ENCODE data around the gene ROS1. TPM values are rescaled to one million over a fixed set of nuclear protein-coding genes. Genes with fewer than 3 reads are reported as not detected.

The ROS1 gene
- total and polyA plus RNA-seq, 4 donors = under 0.01 TPM; not detected in 3

DNA sequence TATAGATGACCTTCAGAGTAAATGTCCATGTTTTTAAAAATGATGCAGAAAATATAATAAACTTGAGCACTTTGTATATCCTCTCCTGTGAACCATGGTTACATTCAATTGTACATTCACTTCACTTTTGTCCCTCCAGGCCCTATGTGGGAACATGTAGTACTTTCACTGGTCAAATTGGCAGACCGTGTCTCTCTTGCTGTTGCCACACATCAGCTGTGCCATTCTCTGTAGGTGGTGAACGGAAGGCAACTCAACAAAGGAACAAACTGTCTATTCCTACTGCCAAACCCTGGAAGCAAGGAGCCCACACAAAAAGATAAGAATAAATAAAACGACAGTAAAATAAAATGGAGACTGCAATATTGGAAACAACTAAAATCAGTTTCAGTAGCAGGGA, 2.0 kb downstream of the ROS1 start:
- H3K4me1 ChIP-seq (ENCODE audit: control insufficient read depth in 4 of 4, insufficient read depth in 4 of 4, low read length in 3 of 4) = no peaks in the 10 kb centered on the region
- peaks cover 0 to 4% (median 0%) of the 10 kb centered on the region in 4 donors for H3K27me3 ChIP-seq (ENCODE audit: control insufficient read depth in 4 of 4, insufficient read depth in 4 of 4, low read length in 3 of 4)
- no peaks in the 10 kb centered on the region for H3K36me3 ChIP-seq (ENCODE audit: control insufficient read depth in 4 of 4, insufficient read depth in 3 of 4, low read depth in 1 of 4, low read length in 3 of 4)
- no peak overlapping the region for H3K4me3 ChIP-seq (ENCODE audit: low read depth in 1 of 3, low read length in 3 of 3)
- 74% methylated on average over 3 of the region's 3 CpGs for WGBS
- no peak overlapping the region for H3K9ac ChIP-seq (ENCODE audit: low read depth in 1 of 2, low read length in 2 of 2)
- TF ChIP-seq, protein P1, sequence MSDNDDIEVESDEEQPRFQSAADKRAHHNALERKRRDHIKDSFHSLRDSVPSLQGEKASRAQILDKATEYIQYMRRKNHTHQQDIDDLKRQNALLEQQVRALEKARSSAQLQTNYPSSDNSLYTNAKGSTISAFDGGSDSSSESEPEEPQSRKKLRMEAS (IDR thresholded peaks at IDR 0.05) = no peak
- TF ChIP-seq RAD21 (IDR thresholded peaks at IDR 0.05) = no peak
- TF ChIP-seq YY1 (IDR thresholded peaks at IDR 0.05) = no peak
- H3K9me3 ChIP-seq (ENCODE audit: control insufficient read depth in 4 of 4, low read length in 3 of 4) = no peaks in the 10 kb centered on the region
- H3K27ac ChIP-seq (ENCODE audit: low read depth in 1 of 2, low read length in 2 of 2) = no peak overlapping the region
- DNase-seq (ENCODE audit: low spot score) = no peak

DNA sequence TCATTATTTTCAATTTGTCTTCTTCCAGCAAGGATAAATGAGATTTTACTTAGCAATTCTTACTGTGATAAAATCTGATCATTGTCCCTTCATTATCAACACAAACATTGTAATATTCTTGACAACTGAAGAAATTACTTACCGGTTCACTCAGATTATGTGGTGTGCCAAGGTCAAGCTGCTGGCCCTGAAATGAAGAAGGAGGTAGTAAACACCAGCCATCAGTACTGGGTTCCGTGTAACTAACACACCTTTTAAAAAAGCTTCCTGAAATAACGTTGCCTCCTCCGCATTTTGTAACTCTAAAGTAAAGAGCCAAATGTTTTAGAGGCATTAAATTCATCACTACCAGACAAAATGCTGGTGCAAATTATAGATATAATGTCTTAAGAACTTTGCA, 7.4 kb downstream of the ROS1 start:
- H3K36me3 ChIP-seq (ENCODE audit: control insufficient read depth in 4 of 4, insufficient read depth in 3 of 4, low read depth in 1 of 4, low read length in 3 of 4) = no peaks in the 10 kb centered on the region
- 81% methylated on average over 4 of the region's 4 CpGs for WGBS
- H3K4me1 ChIP-seq (ENCODE audit: control insufficient read depth in 4 of 4, insufficient read depth in 4 of 4, low read length in 3 of 4) = peaks cover 0 to 1% (median 0%) of the 10 kb centered on the region in 4 donors
- peaks cover 0 to 4% (median 0%) of the 10 kb centered on the region in 4 donors for H3K27me3 ChIP-seq (ENCODE audit: control insufficient read depth in 4 of 4, insufficient read depth in 4 of 4, low read length in 3 of 4)
- no peaks in the 10 kb centered on the region for H3K9me3 ChIP-seq (ENCODE audit: control insufficient read depth in 4 of 4, low read length in 3 of 4)
- no peak overlapping the region for H3K4me3 ChIP-seq (ENCODE audit: low read depth in 1 of 3, low read length in 3 of 3)
- H3K27ac ChIP-seq (ENCODE audit: low read depth in 1 of 2, low read length in 2 of 2) = no peak overlapping the region
- no peak overlapping the region for H3K9ac ChIP-seq (ENCODE audit: low read depth in 1 of 2, low read length in 2 of 2)
- DNase-seq (ENCODE audit: low spot score) = no peak
- TF ChIP-seq FOXA1 (IDR thresholded peaks at IDR 0.05) = no peak
- no peak for TF ChIP-seq TAF1 (conservative IDR thresholded peaks at IDR 0.05)
- no peak for TF ChIP-seq YY1 (IDR thresholded peaks at IDR 0.05)
- TF ChIP-seq, protein P2, sequence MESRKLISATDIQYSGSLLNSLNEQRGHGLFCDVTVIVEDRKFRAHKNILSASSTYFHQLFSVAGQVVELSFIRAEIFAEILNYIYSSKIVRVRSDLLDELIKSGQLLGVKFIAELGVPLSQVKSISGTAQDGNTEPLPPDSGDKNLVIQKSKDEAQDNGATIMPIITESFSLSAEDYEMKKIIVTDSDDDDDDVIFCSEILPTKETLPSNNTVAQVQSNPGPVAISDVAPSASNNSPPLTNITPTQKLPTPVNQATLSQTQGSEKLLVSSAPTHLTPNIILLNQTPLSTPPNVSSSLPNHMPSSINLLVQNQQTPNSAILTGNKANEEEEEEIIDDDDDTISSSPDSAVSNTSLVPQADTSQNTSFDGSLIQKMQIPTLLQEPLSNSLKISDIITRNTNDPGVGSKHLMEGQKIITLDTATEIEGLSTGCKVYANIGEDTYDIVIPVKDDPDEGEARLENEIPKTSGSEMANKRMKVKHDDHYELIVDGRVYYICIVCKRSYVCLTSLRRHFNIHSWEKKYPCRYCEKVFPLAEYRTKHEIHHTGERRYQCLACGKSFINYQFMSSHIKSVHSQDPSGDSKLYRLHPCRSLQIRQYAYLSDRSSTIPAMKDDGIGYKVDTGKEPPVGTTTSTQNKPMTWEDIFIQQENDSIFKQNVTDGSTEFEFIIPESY (IDR thresholded peaks at IDR 0.05) = no peak
- no peak for TF ChIP-seq GABPA (IDR thresholded peaks at IDR 0.05 in 1 of 2, conservative IDR thresholded peaks at IDR 0.05 in 1 of 2)
- no peak for TF ChIP-seq HNF4A (conservative IDR thresholded peaks at IDR 0.05)
- TF ChIP-seq JUND (IDR thresholded peaks at IDR 0.05) = no peak
- TF ChIP-seq, protein P3, sequence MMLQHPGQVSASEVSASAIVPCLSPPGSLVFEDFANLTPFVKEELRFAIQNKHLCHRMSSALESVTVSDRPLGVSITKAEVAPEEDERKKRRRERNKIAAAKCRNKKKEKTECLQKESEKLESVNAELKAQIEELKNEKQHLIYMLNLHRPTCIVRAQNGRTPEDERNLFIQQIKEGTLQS (IDR thresholded peaks at IDR 0.05) = no peak
- TF ChIP-seq SP1 (IDR thresholded peaks at IDR 0.05) = no peak
- TF ChIP-seq HNF4G (IDR thresholded peaks at IDR 0.05) = no peak
- TF ChIP-seq, protein P4, sequence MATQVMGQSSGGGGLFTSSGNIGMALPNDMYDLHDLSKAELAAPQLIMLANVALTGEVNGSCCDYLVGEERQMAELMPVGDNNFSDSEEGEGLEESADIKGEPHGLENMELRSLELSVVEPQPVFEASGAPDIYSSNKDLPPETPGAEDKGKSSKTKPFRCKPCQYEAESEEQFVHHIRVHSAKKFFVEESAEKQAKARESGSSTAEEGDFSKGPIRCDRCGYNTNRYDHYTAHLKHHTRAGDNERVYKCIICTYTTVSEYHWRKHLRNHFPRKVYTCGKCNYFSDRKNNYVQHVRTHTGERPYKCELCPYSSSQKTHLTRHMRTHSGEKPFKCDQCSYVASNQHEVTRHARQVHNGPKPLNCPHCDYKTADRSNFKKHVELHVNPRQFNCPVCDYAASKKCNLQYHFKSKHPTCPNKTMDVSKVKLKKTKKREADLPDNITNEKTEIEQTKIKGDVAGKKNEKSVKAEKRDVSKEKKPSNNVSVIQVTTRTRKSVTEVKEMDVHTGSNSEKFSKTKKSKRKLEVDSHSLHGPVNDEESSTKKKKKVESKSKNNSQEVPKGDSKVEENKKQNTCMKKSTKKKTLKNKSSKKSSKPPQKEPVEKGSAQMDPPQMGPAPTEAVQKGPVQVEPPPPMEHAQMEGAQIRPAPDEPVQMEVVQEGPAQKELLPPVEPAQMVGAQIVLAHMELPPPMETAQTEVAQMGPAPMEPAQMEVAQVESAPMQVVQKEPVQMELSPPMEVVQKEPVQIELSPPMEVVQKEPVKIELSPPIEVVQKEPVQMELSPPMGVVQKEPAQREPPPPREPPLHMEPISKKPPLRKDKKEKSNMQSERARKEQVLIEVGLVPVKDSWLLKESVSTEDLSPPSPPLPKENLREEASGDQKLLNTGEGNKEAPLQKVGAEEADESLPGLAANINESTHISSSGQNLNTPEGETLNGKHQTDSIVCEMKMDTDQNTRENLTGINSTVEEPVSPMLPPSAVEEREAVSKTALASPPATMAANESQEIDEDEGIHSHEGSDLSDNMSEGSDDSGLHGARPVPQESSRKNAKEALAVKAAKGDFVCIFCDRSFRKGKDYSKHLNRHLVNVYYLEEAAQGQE (IDR thresholded peaks at IDR 0.05) = no peak
- no peak for TF ChIP-seq EGR1 (IDR thresholded peaks at IDR 0.05; ENCODE audit: low read depth in 2 of 2)
- TF ChIP-seq, protein P1 (IDR thresholded peaks at IDR 0.05) = no peak
- TF ChIP-seq RAD21 (IDR thresholded peaks at IDR 0.05) = no peak
- TF ChIP-seq FOXA2 (IDR thresholded peaks at IDR 0.05) = no peak
